ENCODE measurements around the gene CABP4. TPM values are rescaled to one million over a fixed set of nuclear protein-coding genes. Genes with fewer than 3 reads are reported as not detected.
A peak's percentile ranks its signal among the peaks of the same experiment; 100 is the strongest.

Gene CABP4
- total and polyA plus RNA-seq, 8 donors, result 0.58 to 1.5 (median 0.99) TPM; not detected in 1

GRCh38 chr11:67491276-67492068 lies 36.3 kb downstream of the CABP4 start:
- intact Hi-C loops (cut with DNase I), result loop anchor here in 1 of 3 donors (10.0 kb wide), 1 partner anchor 57 kb away; the partner anchor contains the start of gene PTPRCAP
- Histone ChIP-seq H3K27ac (no peak overlapping the region), H3K4me3 (no peak overlapping the region), H3K9me3 (no peaks in the 10 kb centered on the region), H3K4me1 (no peaks in the 10 kb centered on the region), H3K36me3 (peaks cover 0 to 12% (median 0%) of the 10 kb centered on the region in 3 donors), H3K27me3 (no peaks in the 10 kb centered on the region)
- ATAC-seq (peak in 1 of 4 donors; percentile 9), FAIRE-seq (no peak), DNase-seq (peak in 2 of 6 donors; percentile 34 to 65)
- 86 to 89% methylated on average over 24 of the region's 24 CpGs for WGBS, 2 donors
- no peak for TF ChIP-seq CTCF (IDR thresholded peaks at IDR 0.05)

DNA sequence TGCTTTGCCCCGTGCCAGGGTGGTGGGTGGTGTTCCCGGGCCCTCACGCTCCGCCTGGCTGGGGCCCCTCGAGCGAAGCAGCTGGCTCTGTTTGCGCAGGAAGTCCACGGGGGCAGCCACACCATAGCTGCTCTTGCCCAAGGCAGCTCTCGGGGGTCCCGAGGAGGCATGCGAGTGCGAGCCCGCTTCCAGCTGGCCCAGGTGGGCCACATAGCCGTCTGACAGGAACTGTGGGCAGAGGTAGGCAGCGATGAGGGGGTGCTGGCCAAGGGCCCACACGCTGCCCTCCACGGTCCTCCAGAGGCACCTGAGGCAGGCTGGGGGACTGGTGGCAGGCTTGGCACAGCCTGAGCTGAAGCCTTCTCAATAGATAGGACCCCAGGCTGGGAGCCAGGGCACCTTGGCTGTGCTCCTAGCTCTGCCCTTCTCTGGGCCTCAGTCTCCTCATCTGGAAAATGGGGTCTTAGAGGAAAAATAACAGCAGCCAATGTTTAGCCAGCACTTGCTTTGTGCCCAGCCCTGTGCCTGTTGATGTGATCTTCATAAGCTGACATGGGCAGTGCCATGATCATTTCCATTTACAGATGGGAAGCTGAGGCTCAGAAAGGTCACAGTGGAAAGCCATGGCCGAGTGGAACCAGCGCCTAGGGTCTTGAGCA lies 37.0 kb downstream of the CABP4 start:
- Histone ChIP-seq H3K36me3 (peaks cover 0 to 12% (median 0%) of the 10 kb centered on the region in 3 donors), H3K4me3 (no peak overlapping the region), H3K27ac (no peak overlapping the region), H3K4me1 (no peaks in the 10 kb centered on the region), H3K9me3 (no peaks in the 10 kb centered on the region), H3K27me3 (no peaks in the 10 kb centered on the region)
- 88 to 90% methylated on average over 19 of the region's 19 CpGs for WGBS, 2 donors
- TF ChIP-seq CTCF (IDR thresholded peaks at IDR 0.05), result no peak
- FAIRE-seq (no peak), ATAC-seq (no peak), DNase-seq (peak in 2 of 6 donors; percentile 39 to 67)
- intact Hi-C loops (cut with DNase I), result loop anchor here in 1 of 3 donors (10.0 kb wide), 1 partner anchor 57 kb away; the partner anchor contains the start of gene PTPRCAP

DNA sequence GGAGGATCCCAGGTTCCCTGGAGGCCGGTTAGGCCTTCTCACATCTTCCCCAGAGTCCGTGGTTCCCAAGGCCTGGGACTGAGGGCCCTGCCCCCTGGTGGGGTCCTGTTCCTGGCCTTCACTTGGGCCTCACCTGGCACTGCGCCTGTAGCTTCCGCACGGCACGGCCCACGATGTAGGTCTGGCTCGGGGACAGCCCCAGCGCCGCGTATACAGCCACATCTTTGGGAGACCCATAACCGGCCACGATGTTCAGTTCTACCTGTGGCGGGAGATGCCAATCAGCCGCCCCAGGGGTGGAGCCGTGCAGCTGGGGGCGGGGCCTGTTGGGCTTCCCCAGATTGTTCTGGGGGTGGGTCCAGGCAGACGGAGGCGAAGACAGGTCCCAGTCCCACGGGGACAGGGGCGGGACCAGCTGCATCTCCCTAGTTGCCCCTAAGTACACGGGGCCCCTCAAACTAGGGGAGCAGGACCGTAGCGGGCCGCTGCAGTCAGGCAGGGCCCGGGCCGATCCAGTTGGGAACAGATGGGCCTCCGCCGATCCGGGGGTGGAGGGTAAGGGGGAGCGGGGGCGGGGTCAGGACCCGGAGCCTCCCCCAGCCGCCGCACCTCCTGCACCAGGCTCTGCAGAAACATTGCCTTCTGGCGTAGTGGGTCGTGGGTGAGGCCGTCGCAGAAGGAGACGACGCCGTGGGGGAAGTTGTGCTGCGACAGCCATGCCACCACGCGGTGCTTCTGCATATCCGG lies 37.8 kb downstream of the CABP4 start:
- peaks cover 0 to 12% (median 0%) of the 10 kb centered on the region in 3 donors for H3K36me3 ChIP-seq
- no peak for ATAC-seq
- H3K4me3 ChIP-seq, result no peak overlapping the region
- peak in 2 of 6 donors; percentile 47 to 78 for DNase-seq
- no peaks in the 10 kb centered on the region for H3K9me3 ChIP-seq
- no peak for FAIRE-seq
- TF ChIP-seq CTCF (IDR thresholded peaks at IDR 0.05), result no peak
- intact Hi-C loops (cut with DNase I), result loop anchor here in 1 of 3 donors (10.0 kb wide), 1 partner anchor 58 kb away; the partner anchor contains the start of gene PTPRCAP
- 87 to 88% methylated on average over 46 of the region's 46 CpGs for WGBS, 2 donors
- H3K27ac ChIP-seq, result no peak overlapping the region
- no peaks in the 10 kb centered on the region for H3K4me1 ChIP-seq
- no peaks in the 10 kb centered on the region for H3K27me3 ChIP-seq

- H3K36me3 ChIP-seq, result peaks cover 0 to 12% (median 0%) of the 10 kb centered on the region in 3 donors
- 96 to 97% methylated on average over 64 to 65 of the region's 65 CpGs for WGBS, 2 donors
- no peak for ATAC-seq
- H3K4me3 ChIP-seq, result no peak overlapping the region
- intact Hi-C loops (cut with DNase I), result loop anchor here in 1 of 3 donors (10.0 kb wide), 1 partner anchor 59 kb away; the partner anchor contains the start of gene PTPRCAP
- no peaks in the 10 kb centered on the region for H3K4me1 ChIP-seq
- FAIRE-seq, result no peak
- peak in 2 of 6 donors; percentile 41 to 71 for DNase-seq
- H3K27me3 ChIP-seq, result no peaks in the 10 kb centered on the region
- no peak overlapping the region for H3K27ac ChIP-seq
- no peaks in the 10 kb centered on the region for H3K9me3 ChIP-seq
- TF ChIP-seq CTCF (IDR thresholded peaks at IDR 0.05), result no peak
Measured at GRCh38 chr11:67493548-67494370, 38.6 kb downstream of the CABP4 start.

Measured in pancreas (tissue), 10 donors.